HG03135 (cell line): ENCODE results near the gene EFCAB5.
"Not testable (repeated sequence)": the region's sequence is repeated elsewhere in the genome, so short reads cannot be mapped to it uniquely, and the experiment has no call there.

Source experiments
- ATAC-seq: cut with Tn5 transposase; IDR thresholded peaks from one replicate; pipeline ENCODE4 v1.9.1; 2021; ENCODE audit warnings: mild to moderate bottlenecking, moderate library complexity; ENCODE audit not compliant: unreplicated experiment

Gene EFCAB5

GRCh38 chr17:30002088-30002487, 60.7 kb downstream of the EFCAB5 start:
- ATAC-seq = no peak

- no peak for ATAC-seq
These were observed 64.4 kb downstream of the EFCAB5 start for GRCh38 chr17:30005709-30006320.

GRCh38 chr17:30011934-30012333, 70.5 kb downstream of the EFCAB5 start:
- ATAC-seq = not testable (repeated sequence)

- no peak for ATAC-seq
These were observed 80.4 kb downstream of the EFCAB5 start for GRCh38 chr17:30021708-30022317.

GRCh38 chr17:30025325-30025724, 83.9 kb downstream of the EFCAB5 start:
- ATAC-seq = not testable (repeated sequence)

GRCh38 chr17:30027676-30028075, 86.2 kb downstream of the EFCAB5 start:
- ATAC-seq = no peak

- ATAC-seq = no peak
These were observed 89.9 kb downstream of the EFCAB5 start for GRCh38 chr17:30031214-30031869.

GRCh38 chr17:30035369-30035768, 93.9 kb downstream of the EFCAB5 start:
- no peak for ATAC-seq

GRCh38 chr17:30040719-30041518, 99.5 kb downstream of the EFCAB5 start:
- not testable (repeated sequence) for ATAC-seq

GRCh38 chr17:30041551-30041950, 100.1 kb downstream of the EFCAB5 start:
- ATAC-seq = no peak

- no peak for ATAC-seq
These were observed 120.9 kb downstream of the EFCAB5 start for GRCh38 chr17:30062372-30062771.

- ATAC-seq = no peak
These were observed 123.3 kb downstream of the EFCAB5 start for GRCh38 chr17:30064738-30065137.

GRCh38 chr17:30068465-30068864, 127.0 kb downstream of the EFCAB5 start:
- no peak for ATAC-seq

GRCh38 chr17:30074254-30074653, 132.8 kb downstream of the EFCAB5 start:
- ATAC-seq = no peak

GRCh38 chr17:30074730-30075129, 133.3 kb downstream of the EFCAB5 start:
- no peak for ATAC-seq

GRCh38 chr17:30082773-30083172, 141.3 kb downstream of the EFCAB5 start:
- ATAC-seq = no peak

GRCh38 chr17:30084788-30085187, 143.4 kb downstream of the EFCAB5 start:
- no peak for ATAC-seq

- no peak for ATAC-seq
These were observed 145.5 kb downstream of the EFCAB5 start for GRCh38 chr17:30086896-30087295.

GRCh38 chr17:30087431-30087830, 146.0 kb downstream of the EFCAB5 start:
- ATAC-seq = not testable (repeated sequence)

GRCh38 chr17:30091121-30091670, 149.8 kb downstream of the EFCAB5 start:
- no peak for ATAC-seq

GRCh38 chr17:30091771-30092170, 150.3 kb downstream of the EFCAB5 start:
- ATAC-seq = no peak
